Endothelial cell of umbilical vein (primary cell): Measurements from ENCODE around the gene SCAF8. TPM values are rescaled to one million over a fixed set of nuclear protein-coding genes. Genes with fewer than 3 reads are reported as not detected.

Source experiments
- BruUV-seq: library from RNA; stranded (reverse); fragments of 400-500 nt; replicated peaks from 2 replicates; lab custom pipeline; 2021; lab: Mats Ljungman, UMichigan
- CTCF ChIA-PET: fragments of 300-600, 350-600 bp; sonication (Branson Sonifier 250); formaldehyde crosslinking; loops from one replicate; lab custom pipeline; 2021; ENCODE audit warnings: antibody characterized with exemption, inconsistent platforms; lab: Charles Lee
- POLR2A ChIA-PET: fragments of 300-600, 350-600 bp; sonication (Branson Sonifier 250); formaldehyde crosslinking; loops from one replicate; lab custom pipeline; 2021; ENCODE audit warnings: antibody characterized with exemption, inconsistent platforms; lab: Charles Lee
- DNase-seq: peaks from one replicate; pipeline ENCODE4 v3.0.0-alpha.2; 2011; ENCODE audit warnings: low read depth, low spot score
- FAIRE-seq: peaks from 2 replicates; lab custom pipeline; 2011; peaks lifted over from hg19 to GRCh38; lab: Jason Lieb, UNC
- H2AFZ ChIP-seq: 2 replicates; pipeline ENCODE4 v1.6.0; 2012; ENCODE audit warnings: low read depth, low read length, control low read depth, inconsistent platforms
- H3K27ac ChIP-seq: 2 replicates; pipeline ENCODE4 v1.5.1; 2011; ENCODE audit warnings: low read depth, mild to moderate bottlenecking, control low read depth, low read length, moderate library complexity; ENCODE audit not compliant: insufficient read depth
- H3K27me3 ChIP-seq, 2 experiments: 2 replicates each; pipeline versions ENCODE4 v1.6.0 to v1.6.1; 2011; ENCODE audit warnings: low read length in 2 of 2, mixed read lengths in 1 of 2; ENCODE audit not compliant: control insufficient read depth in 2 of 2, insufficient read depth in 2 of 2
- H3K36me3 ChIP-seq, 2 experiments: 2 replicates in 1 of 2; 3 replicates in 1 of 2; pipeline ENCODE4 v1.5.1; 2011; ENCODE audit warnings: low read length in 2 of 2, mild to moderate bottlenecking in 1 of 2, moderate library complexity in 1 of 2; ENCODE audit not compliant: control insufficient read depth in 2 of 2, insufficient read depth in 2 of 2; ENCODE audit errors: extremely low read depth in 1 of 2
- H3K4me1 ChIP-seq: 3 replicates; pipeline ENCODE4 v1.5.1; 2011; ENCODE audit warnings: mild to moderate bottlenecking, low read length; ENCODE audit not compliant: control insufficient read depth, insufficient read depth; ENCODE audit errors: extremely low read depth
- H3K4me2 ChIP-seq: 2 replicates; pipeline ENCODE4 v1.6.1; 2011; ENCODE audit warnings: low read length, control low read depth, mixed read lengths; ENCODE audit not compliant: insufficient read depth
- H3K4me3 ChIP-seq, 3 experiments: fragments of 200-600 bp in 1 of 3; sonication (generic), shearing (Covaris generic) in 1 of 3; replicated peaks in 1 of 3; 2 replicates each; pipeline ENCODE4 v1.5.1; 2011 to 2016; ENCODE audit warnings: control low read depth in 3 of 3, low read length in 3 of 3, mild to moderate bottlenecking in 2 of 3, inconsistent platforms in 1 of 3, low read depth in 1 of 3, moderate library complexity in 1 of 3; ENCODE audit not compliant: insufficient read depth in 1 of 3
- H3K79me2 ChIP-seq: 2 replicates; pipeline ENCODE4 v1.6.0; 2012; ENCODE audit warnings: low read length, inconsistent platforms; ENCODE audit not compliant: control insufficient read depth, insufficient read depth
- H3K9ac ChIP-seq: replicated peaks from 2 replicates; pipeline ENCODE3; 2011; ENCODE audit warnings: low read length, control low read depth; ENCODE audit not compliant: insufficient read depth; ENCODE audit errors: extremely low read depth
- H3K9me1 ChIP-seq: replicated peaks from 3 replicates; pipeline ENCODE4 v1.6.0; 2011; ENCODE audit warnings: mild to moderate bottlenecking, low read length; ENCODE audit not compliant: control insufficient read depth, insufficient read depth; ENCODE audit errors: extremely low read depth
- H3K9me3 ChIP-seq: replicated peaks from 2 replicates; pipeline ENCODE4 v1.5.1; 2012; ENCODE audit warnings: low read length, inconsistent platforms; ENCODE audit not compliant: control insufficient read depth, insufficient read depth
- H4K20me1 ChIP-seq: replicated peaks from 2 replicates; pipeline ENCODE3; 2011; ENCODE audit warnings: mild to moderate bottlenecking, low read length; ENCODE audit not compliant: control insufficient read depth, insufficient read depth; ENCODE audit errors: extremely low read depth
- CTCF ChIP-seq, 2 donors: IDR thresholded peaks; 1 replicate in 1 of 2; 2 replicates in 1 of 2; pipeline ENCODE4 v1.5.1; 2011; ENCODE audit warnings: low read length in 2 of 2, mild to moderate bottlenecking in 2 of 2, moderate library complexity in 2 of 2, control low read depth in 1 of 2, inconsistent platforms in 1 of 2, low read depth in 1 of 2; ENCODE audit not compliant: insufficient read depth in 1 of 2; ENCODE audit errors: extremely low read depth in 1 of 2
- EZH2 ChIP-seq: IDR thresholded peaks from 2 replicates; pipeline ENCODE4 v1.6.1; 2012; ENCODE audit warnings: borderline replicate concordance, low read depth, mild to moderate bottlenecking, moderate library complexity, low read length, inconsistent platforms; ENCODE audit not compliant: severe bottlenecking
- FOS ChIP-seq: IDR thresholded peaks from 2 replicates; pipeline ENCODE4 v1.6.1; 2011; ENCODE audit warnings: mild to moderate bottlenecking, low read length, moderate library complexity, borderline replicate concordance; ENCODE audit not compliant: insufficient read depth
- GATA2 ChIP-seq: IDR thresholded peaks from 2 replicates; pipeline ENCODE4 v1.7.0; 2011; ENCODE audit warnings: low read depth, mild to moderate bottlenecking, moderate library complexity, mixed read lengths, low read length; ENCODE audit not compliant: insufficient read length, insufficient read depth
- JUN ChIP-seq: IDR thresholded peaks from 2 replicates; pipeline ENCODE4 v1.6.1; 2011; ENCODE audit warnings: borderline replicate concordance, low read depth; ENCODE audit not compliant: insufficient read length, insufficient read depth
- MAX ChIP-seq: IDR thresholded peaks from 2 replicates; pipeline ENCODE4 v1.6.1; 2011; ENCODE audit not compliant: insufficient read depth, insufficient read length
- MYC ChIP-seq: IDR thresholded peaks from one replicate; pipeline ENCODE4 v1.6.1; 2011; ENCODE audit warnings: mild to moderate bottlenecking, low read depth, low read length
- POLR2A ChIP-seq: IDR thresholded peaks from 2 replicates; pipeline ENCODE4 v1.6.1; 2012; ENCODE audit warnings: low read depth, mild to moderate bottlenecking, control low read depth, low read length
- POLR2AphosphoS5 ChIP-seq: IDR thresholded peaks from 2 replicates; pipeline ENCODE4 v1.6.1; 2012; ENCODE audit warnings: low read depth, mild to moderate bottlenecking, control low read depth, low read length, moderate library complexity; ENCODE audit not compliant: insufficient read depth
- dilution Hi-C: fragments of 300-500 bp; cut with MboI; formaldehyde crosslinking; loops from one replicate; pipeline ENCODE4 v1.15.0; 2019; ENCODE audit warnings: low sequenced_read_pairs; ENCODE audit not compliant: extremely low pct_ligation_motif_present
- intact Hi-C: fragments of 100-400 bp; cut with micrococcal nuclease; formaldehyde crosslinking; loops from one replicate; pipeline ENCODE4 v1.10.0; 2022
- polyA plus RNA-seq, 4 experiments: library from polyadenylated mRNA; depleted of rRNA in 3 of 4; stranded (reverse) in 3 of 4; unstranded in 1 of 4; fragments of >200 nt; gene quantifications; 2 replicates each; pipeline versions ENCODE4 v1.2.1 to v1.2.3, GENCODE V29; 2011 to 2012; ENCODE audit warnings: missing spikeins in 1 of 4
- total RNA-seq: library from RNA; stranded (reverse); gene quantifications from 2 replicates; pipeline ENCODE4 v1.2.3, GENCODE V29; 2021

Gene SCAF8
- total and polyA plus RNA-seq, 2 donors (not counting 3 experiments of a cell fraction or from before 2014, with no cell fraction given) = 11.7 to 37.8 TPM

- Histone ChIP-seq H3K36me3 (no peaks in the 10 kb centered on the region), H3K27me3 (no peaks in the 10 kb centered on the region), H2AFZ (peak overlapping the region; percentile 35), H3K4me3 (peak overlapping the region; percentile 74 to 96 (median 89)), H3K9ac (peak overlapping the region; percentile 97), H3K4me2 (peak overlapping the region; percentile 95), H3K27ac (peak overlapping the region; percentile 90), H4K20me1 (peaks cover 3% of the 10 kb centered on the region), H3K9me1 (no peaks in the 10 kb centered on the region), H3K4me1 (peaks cover 27% of the 10 kb centered on the region), H3K9me3 (no peaks in the 10 kb centered on the region), H3K79me2 (peaks cover 47% of the 10 kb centered on the region)
- TF ChIP-seq POLR2A (peak; percentile 93), MAX (no peak), FOS (no peak), MYC (no peak), GATA2 (no peak), CTCF (IDR thresholded peaks at IDR 0.05; ENCODE audit: extremely low read depth in 1 of 2, insufficient read depth in 1 of 2, low read depth in 1 of 2, low read length in 2 of 2) (no peak), POLR2AphosphoS5 (peak; percentile 66), JUN (no peak), EZH2 (no peak)
- ChIA-PET CTCF (interaction anchor here (0.7 to 2.8 kb wide), 4 partner anchors 50 to 73 kb away, joined by 3 to 19 read pairs (median 5); no protein-coding TSS in a partner anchor), POLR2A (interaction anchor here (0.5 to 1.7 kb wide), 5 partner anchors 12 to 218 kb away, joined by 3 to 6 read pairs (median 4); no protein-coding TSS in a partner anchor)
- no TSS peak for BruUV-seq
- FAIRE-seq (peak; percentile 90), DNase-seq (peak; percentile 98)
- intact Hi-C loops = loop anchor here (1.0 to 5.0 kb wide), 7 partner anchors 33 to 580 kb away; partner anchors contain the start of genes CNKSR3 and TFB1M
- dilution Hi-C loops = no loop called here
Observed at GRCh38 chr6:154733626-154734382, 588 bp downstream of the SCAF8 start.
